Kidney epithelial cell (primary cell): ENCODE data around the gene VDR. TPM values are rescaled to one million over a fixed set of nuclear protein-coding genes. Genes with fewer than 3 reads are reported as not detected.

Experiments used
- DNase-seq: peaks from one replicate; pipeline ENCODE4 v3.0.0-alpha.2; 2010; ENCODE audit warnings: low read depth
- H3K27me3 ChIP-seq: 2 replicates; pipeline ENCODE4 v1.6.0; 2011; ENCODE audit warnings: low read length; ENCODE audit not compliant: control insufficient read depth, insufficient read depth
- H3K36me3 ChIP-seq: 2 replicates; pipeline ENCODE4 v1.5.1; 2011; ENCODE audit warnings: low read length; ENCODE audit not compliant: control insufficient read depth, insufficient read depth
- H3K4me3 ChIP-seq: 2 replicates; pipeline ENCODE4 v1.5.1; 2011; ENCODE audit warnings: low read depth, mild to moderate bottlenecking, control low read depth, low read length
- total RNA-seq: library from RNA; depleted of rRNA; stranded (reverse); fragments of >200 nt; gene quantifications from 2 replicates; pipeline ENCODE4 v1.2.3, GENCODE V29; 2015
- TF ChIP-seq, protein P1 (sequence below): IDR thresholded peaks from 2 replicates; pipeline ENCODE4 v1.5.1; 2011; ENCODE audit warnings: mild to moderate bottlenecking, moderate library complexity, low read length, control low read depth, inconsistent platforms; ENCODE audit not compliant: insufficient read depth, poor library complexity, severe bottlenecking

The VDR gene
- total RNA-seq, 1 donor from 2014 or later, result 21.9 TPM

DNA sequence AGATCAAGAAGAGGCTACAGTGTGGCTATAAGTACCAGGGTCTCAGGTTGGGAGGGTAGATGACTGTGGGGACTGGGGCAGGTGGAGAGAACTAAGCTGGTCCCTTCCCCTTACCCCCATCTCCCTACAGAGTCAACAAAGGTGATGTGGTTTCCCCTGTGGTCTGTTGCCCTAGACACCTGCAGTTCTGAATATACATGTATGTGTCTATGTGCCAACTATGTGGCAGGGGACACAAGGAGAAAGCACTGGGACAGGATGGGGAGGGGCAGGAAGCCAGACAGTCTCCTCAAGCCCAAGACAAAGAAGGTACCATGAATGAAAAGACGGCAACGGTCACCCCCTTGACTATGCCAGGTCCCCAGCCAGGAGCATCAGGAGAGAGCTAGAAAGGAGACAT is 80.6 kb downstream of the VDR start:
- TF ChIP-seq, protein P1, sequence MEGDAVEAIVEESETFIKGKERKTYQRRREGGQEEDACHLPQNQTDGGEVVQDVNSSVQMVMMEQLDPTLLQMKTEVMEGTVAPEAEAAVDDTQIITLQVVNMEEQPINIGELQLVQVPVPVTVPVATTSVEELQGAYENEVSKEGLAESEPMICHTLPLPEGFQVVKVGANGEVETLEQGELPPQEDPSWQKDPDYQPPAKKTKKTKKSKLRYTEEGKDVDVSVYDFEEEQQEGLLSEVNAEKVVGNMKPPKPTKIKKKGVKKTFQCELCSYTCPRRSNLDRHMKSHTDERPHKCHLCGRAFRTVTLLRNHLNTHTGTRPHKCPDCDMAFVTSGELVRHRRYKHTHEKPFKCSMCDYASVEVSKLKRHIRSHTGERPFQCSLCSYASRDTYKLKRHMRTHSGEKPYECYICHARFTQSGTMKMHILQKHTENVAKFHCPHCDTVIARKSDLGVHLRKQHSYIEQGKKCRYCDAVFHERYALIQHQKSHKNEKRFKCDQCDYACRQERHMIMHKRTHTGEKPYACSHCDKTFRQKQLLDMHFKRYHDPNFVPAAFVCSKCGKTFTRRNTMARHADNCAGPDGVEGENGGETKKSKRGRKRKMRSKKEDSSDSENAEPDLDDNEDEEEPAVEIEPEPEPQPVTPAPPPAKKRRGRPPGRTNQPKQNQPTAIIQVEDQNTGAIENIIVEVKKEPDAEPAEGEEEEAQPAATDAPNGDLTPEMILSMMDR, result no peak
- Histone ChIP-seq H3K4me3 (no peak overlapping the region), H3K36me3 (no peaks in the 10 kb centered on the region), H3K27me3 (no peaks in the 10 kb centered on the region)
- no peak for DNase-seq

GRCh38 chr12:47823422-47824086 is 81.2 kb downstream of the VDR start:
- no peak overlapping the region for H3K4me3 ChIP-seq
- no peaks in the 10 kb centered on the region for H3K27me3 ChIP-seq
- TF ChIP-seq, protein P1, result no peak
- H3K36me3 ChIP-seq, result no peaks in the 10 kb centered on the region
- no peak for DNase-seq

DNA sequence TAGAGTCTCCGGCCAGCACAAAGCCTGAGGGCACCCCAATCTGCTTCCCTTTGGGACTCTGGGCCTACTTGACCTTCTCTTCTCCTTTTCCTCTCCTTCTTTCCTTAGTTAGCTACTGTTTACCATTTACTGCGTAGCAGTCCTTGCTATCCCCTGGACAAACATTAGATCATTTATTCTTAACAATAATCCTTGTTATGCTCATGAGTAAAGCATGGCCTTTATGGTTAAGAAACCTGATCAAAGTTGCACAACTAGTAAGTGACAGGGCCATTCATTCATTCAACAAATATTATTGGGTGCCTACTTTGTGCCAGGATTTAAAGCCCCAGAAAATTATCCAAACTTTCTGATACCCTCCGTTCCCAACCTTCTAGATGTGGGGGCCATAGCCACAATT is 81.9 kb downstream of the VDR start:
- Histone ChIP-seq H3K27me3 (no peaks in the 10 kb centered on the region), H3K36me3 (no peaks in the 10 kb centered on the region), H3K4me3 (no peak overlapping the region)
- TF ChIP-seq, protein P1, result no peak
- no peak for DNase-seq

- no peak for DNase-seq
- TF ChIP-seq, protein P1, result no peak
- no peak overlapping the region for H3K4me3 ChIP-seq
- H3K27me3 ChIP-seq, result no peaks in the 10 kb centered on the region
- no peaks in the 10 kb centered on the region for H3K36me3 ChIP-seq
These were observed 82.4 kb downstream of the VDR start for GRCh38 chr12:47822401-47822800.

DNA sequence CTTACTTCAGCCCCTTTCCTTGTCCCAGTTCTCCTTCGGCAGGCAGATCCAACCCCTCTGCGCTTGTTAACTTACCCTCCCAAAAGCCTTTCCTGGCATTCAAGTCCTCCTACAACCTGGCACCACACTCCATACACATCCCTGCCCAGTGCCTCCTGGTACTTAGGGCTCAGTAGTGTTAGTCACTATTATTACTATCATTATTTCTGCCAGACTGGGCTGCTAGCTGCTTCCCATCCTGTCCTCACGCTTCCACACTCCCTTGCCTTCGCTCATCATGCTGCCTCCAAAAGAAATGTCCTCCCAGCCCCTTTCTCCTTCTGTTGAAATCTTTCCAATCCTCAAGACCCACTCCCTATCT is 83.5 kb downstream of the VDR start:
- TF ChIP-seq, protein P1, result no peak
- DNase-seq, result no peak
- Histone ChIP-seq H3K36me3 (no peaks in the 10 kb centered on the region), H3K4me3 (no peak overlapping the region), H3K27me3 (no peaks in the 10 kb centered on the region)
